ENCODE results near the gene HLA-E.
"Not testable (repeated sequence)": the region's sequence is repeated elsewhere in the genome, so short reads cannot be mapped to it uniquely, and the experiment has no call there.

Gene HLA-E

GRCh38 chr6:30507849-30508827, 18.8 kb downstream of the HLA-E start:
- DNase-seq (ENCODE audit: low read depth in 2 of 2): no peak

- no peak for DNase-seq (ENCODE audit: low read depth in 2 of 2)
Measured at GRCh38 chr6:30508890-30509736, 19.8 kb downstream of the HLA-E start.

- DNase-seq (ENCODE audit: low read depth in 2 of 2): no peak
Measured at GRCh38 chr6:30510419-30511168, 21.3 kb downstream of the HLA-E start.

GRCh38 chr6:30511169-30511546, 21.8 kb downstream of the HLA-E start:
- DNase-seq (ENCODE audit: low read depth in 2 of 2): no peak

- no peak for DNase-seq (ENCODE audit: low read depth in 2 of 2)
Measured at GRCh38 chr6:30513451-30513850, 24.1 kb downstream of the HLA-E start.

GRCh38 chr6:30515106-30515505, 25.8 kb downstream of the HLA-E start:
- no peak for DNase-seq (ENCODE audit: low read depth in 2 of 2)

GRCh38 chr6:30515944-30516753, 26.8 kb downstream of the HLA-E start:
- peak; percentile 90 to 94 for DNase-seq (ENCODE audit: low read depth in 2 of 2)

GRCh38 chr6:30516754-30517076, 27.4 kb downstream of the HLA-E start:
- not testable (repeated sequence) for DNase-seq (ENCODE audit: low read depth in 2 of 2)

- not testable (repeated sequence) for DNase-seq (ENCODE audit: low read depth in 2 of 2)
Measured at GRCh38 chr6:30517767-30518504, 28.6 kb downstream of the HLA-E start.

GRCh38 chr6:30518505-30519145, 29.3 kb downstream of the HLA-E start:
- DNase-seq (ENCODE audit: low read depth in 2 of 2): not testable (repeated sequence)

- DNase-seq (ENCODE audit: low read depth in 2 of 2): no peak
Measured at GRCh38 chr6:30520522-30520921, 31.2 kb downstream of the HLA-E start.

- not testable (repeated sequence) for DNase-seq (ENCODE audit: low read depth in 2 of 2)
Measured at GRCh38 chr6:30521082-30521481, 31.8 kb downstream of the HLA-E start.

GRCh38 chr6:30521952-30522351, 32.6 kb downstream of the HLA-E start:
- DNase-seq (ENCODE audit: low read depth in 2 of 2): not testable (repeated sequence)

- DNase-seq (ENCODE audit: low read depth in 2 of 2): not testable (repeated sequence)
Measured at GRCh38 chr6:30526444-30526843, 37.1 kb downstream of the HLA-E start.

- peak; percentile 31 to 35 for DNase-seq (ENCODE audit: low read depth in 2 of 2)
Measured at GRCh38 chr6:30529349-30529875, 40.1 kb downstream of the HLA-E start.

GRCh38 chr6:30530014-30530413, 40.7 kb downstream of the HLA-E start:
- DNase-seq (ENCODE audit: low read depth in 2 of 2): no peak

GRCh38 chr6:30533460-30534294, 44.4 kb downstream of the HLA-E start:
- DNase-seq (ENCODE audit: low read depth in 2 of 2): no peak

- DNase-seq (ENCODE audit: low read depth in 2 of 2): no peak
Measured at GRCh38 chr6:30537931-30538330, 48.6 kb downstream of the HLA-E start.

Measured in stimulated activated CD8-positive, alpha-beta memory T cell treated with anti-CD3 and anti-CD28 coated beads, Interleukin-15, amount 100 ng/mL, for 48 hours (primary cell).